PFSK-1 (cell line): ENCODE results near the gene SPRR5.

Experiments used
- FOXP2 ChIP-seq: optimal IDR thresholded peaks from 2 replicates; pipeline ENCODE3; 2011; ENCODE audit warnings: borderline replicate concordance, control low read depth, inconsistent platforms; ENCODE audit not compliant: insufficient read depth; ENCODE audit errors: extremely low read length, extremely low read depth
- POLR2AphosphoS5 ChIP-seq: IDR thresholded peaks from 2 replicates; pipeline ENCODE4 v1.6.1; 2012; ENCODE audit warnings: low read depth, mild to moderate bottlenecking, control low read depth, low read length, moderate library complexity
- SIN3A ChIP-seq: IDR thresholded peaks from 2 replicates; pipeline ENCODE4 v1.6.1; 2012; ENCODE audit warnings: mild to moderate bottlenecking, low read length, moderate library complexity, borderline replicate concordance; ENCODE audit not compliant: insufficient read depth
- TAF1 ChIP-seq: IDR thresholded peaks from 2 replicates; pipeline ENCODE4 v1.6.1; 2012; ENCODE audit warnings: low read length, control low read depth, borderline replicate concordance; ENCODE audit not compliant: insufficient read depth
- TF ChIP-seq, protein P1 (sequence below), 2 experiments: IDR thresholded peaks; 2 replicates each; pipeline versions ENCODE4 v1.6.1 to v1.8.0; 2011 to 2012; ENCODE audit warnings: low read depth in 2 of 2, low read length in 2 of 2, control low read depth in 1 of 2, inconsistent platforms in 1 of 2, mild to moderate bottlenecking in 1 of 2, moderate library complexity in 1 of 2; ENCODE audit not compliant: insufficient read depth in 1 of 2

SPRR5 gene

DNA sequence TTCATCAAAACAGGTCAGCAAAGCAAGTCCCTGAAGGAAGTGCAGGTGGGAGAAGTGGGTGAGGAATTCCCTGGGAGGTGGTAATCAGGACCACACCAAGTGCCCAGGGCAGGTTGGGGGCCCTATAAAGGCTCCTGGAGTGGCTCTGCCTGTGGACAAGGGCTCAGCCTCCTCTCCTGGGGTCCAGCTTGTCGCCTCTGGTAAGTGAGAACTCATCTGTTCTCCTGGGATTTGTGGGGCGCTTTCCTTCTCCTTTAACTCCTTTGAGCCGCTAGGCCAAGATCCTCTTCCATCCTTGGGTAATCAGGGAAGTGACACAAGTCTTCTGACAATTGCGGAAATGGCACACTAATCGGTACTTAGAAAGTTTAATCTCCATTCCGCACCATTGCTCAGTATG, 23.5 kb downstream of the SPRR5 start, which contains the start of gene SPRR4:
SPRR4 (plus strand) TSS at position 154 of the 400 bp plus-strand sequence. CDS start 1,243 bp downstream, outside the sequence.
- no peak for TF ChIP-seq POLR2AphosphoS5

DNA sequence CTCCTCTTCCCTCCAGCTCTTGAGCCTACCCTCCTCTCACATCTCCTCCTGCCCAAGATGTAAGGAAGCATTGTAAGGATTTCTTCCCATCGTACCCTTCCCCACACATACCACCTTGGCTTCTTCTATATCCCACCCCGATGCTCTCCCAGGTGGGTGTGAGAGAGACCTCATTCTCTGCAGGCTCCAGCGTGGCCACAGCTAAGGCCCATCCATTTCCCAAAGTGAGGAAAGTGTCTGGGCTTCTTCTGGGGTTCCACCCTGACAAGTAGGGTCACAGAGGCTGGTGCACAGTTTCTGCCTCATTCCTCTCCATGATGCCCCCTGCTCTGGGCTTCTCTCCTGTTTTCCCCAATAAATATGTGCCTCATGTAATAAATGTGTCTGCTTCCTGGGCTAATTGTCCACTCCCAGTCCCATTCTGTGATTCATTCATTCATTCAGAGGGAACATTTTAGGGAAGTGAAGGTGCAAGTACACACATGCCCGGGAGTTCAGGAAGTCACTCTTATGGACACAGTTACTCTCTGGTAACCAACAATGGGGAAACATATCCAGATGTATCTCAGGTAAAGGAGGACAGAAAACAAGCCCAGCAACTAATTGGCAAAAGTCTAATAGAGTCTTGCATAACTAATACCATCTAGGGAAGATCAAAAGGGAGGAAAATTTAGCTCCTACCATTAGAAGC, 25.3 kb downstream of the SPRR5 start:
- no peak for TF ChIP-seq POLR2AphosphoS5
- TF ChIP-seq SIN3A = no peak
- no peak for TF ChIP-seq TAF1
- TF ChIP-seq FOXP2 = no peak
- TF ChIP-seq, protein P1, sequence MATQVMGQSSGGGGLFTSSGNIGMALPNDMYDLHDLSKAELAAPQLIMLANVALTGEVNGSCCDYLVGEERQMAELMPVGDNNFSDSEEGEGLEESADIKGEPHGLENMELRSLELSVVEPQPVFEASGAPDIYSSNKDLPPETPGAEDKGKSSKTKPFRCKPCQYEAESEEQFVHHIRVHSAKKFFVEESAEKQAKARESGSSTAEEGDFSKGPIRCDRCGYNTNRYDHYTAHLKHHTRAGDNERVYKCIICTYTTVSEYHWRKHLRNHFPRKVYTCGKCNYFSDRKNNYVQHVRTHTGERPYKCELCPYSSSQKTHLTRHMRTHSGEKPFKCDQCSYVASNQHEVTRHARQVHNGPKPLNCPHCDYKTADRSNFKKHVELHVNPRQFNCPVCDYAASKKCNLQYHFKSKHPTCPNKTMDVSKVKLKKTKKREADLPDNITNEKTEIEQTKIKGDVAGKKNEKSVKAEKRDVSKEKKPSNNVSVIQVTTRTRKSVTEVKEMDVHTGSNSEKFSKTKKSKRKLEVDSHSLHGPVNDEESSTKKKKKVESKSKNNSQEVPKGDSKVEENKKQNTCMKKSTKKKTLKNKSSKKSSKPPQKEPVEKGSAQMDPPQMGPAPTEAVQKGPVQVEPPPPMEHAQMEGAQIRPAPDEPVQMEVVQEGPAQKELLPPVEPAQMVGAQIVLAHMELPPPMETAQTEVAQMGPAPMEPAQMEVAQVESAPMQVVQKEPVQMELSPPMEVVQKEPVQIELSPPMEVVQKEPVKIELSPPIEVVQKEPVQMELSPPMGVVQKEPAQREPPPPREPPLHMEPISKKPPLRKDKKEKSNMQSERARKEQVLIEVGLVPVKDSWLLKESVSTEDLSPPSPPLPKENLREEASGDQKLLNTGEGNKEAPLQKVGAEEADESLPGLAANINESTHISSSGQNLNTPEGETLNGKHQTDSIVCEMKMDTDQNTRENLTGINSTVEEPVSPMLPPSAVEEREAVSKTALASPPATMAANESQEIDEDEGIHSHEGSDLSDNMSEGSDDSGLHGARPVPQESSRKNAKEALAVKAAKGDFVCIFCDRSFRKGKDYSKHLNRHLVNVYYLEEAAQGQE (IDR thresholded peaks at IDR 0.05; ENCODE audit: insufficient read depth in 1 of 2, low read depth in 2 of 2, low read length in 2 of 2) = no peak

DNA sequence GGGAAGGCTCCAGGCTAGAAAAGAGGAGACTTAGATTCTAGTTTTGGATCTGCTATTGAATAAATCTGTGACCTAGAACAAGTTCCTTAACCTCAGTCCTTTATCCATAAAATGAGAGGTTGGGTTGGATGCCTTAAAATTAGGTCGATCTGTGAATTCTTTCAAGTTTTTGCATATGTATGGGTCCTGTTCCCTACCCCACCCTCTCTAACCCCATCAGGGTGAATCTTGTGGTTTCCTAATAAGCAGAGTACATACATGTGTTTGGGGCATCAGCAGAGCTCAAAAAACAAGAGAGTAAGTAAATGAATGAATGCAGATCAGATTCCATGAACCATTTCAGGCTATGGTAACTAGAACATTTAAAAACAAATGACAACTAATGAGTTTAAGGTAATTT, 29.7 kb downstream of the SPRR5 start:
- TF ChIP-seq TAF1 (no peak), POLR2AphosphoS5 (no peak), FOXP2 (no peak), SIN3A (no peak)
- TF ChIP-seq, protein P1 (IDR thresholded peaks at IDR 0.05; ENCODE audit: insufficient read depth in 1 of 2, low read depth in 2 of 2, low read length in 2 of 2) = no peak

DNA sequence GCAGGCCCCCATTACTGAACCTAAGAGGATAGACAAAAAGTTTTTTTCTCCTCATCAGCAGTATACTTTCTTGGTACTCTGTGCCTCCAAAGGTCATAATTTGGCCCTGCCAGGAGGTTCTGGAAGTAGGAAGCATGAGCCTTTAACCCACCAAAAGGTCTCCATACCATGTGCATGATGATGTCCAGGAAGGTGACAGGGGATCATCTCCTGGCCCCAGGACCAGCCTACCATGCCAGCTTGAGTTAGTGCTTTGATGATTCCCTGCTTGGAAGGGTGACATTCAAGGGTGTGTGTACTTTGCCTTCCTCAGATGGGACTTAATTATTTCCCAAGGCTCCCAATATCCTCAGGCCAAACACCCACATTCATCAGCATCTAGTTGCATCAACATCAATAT, 30.6 kb downstream of the SPRR5 start:
- TF ChIP-seq POLR2AphosphoS5 = no peak
- no peak for TF ChIP-seq TAF1
- no peak for TF ChIP-seq SIN3A
- TF ChIP-seq FOXP2 = no peak
- TF ChIP-seq, protein P1 (IDR thresholded peaks at IDR 0.05; ENCODE audit: insufficient read depth in 1 of 2, low read depth in 2 of 2, low read length in 2 of 2) = no peak

DNA sequence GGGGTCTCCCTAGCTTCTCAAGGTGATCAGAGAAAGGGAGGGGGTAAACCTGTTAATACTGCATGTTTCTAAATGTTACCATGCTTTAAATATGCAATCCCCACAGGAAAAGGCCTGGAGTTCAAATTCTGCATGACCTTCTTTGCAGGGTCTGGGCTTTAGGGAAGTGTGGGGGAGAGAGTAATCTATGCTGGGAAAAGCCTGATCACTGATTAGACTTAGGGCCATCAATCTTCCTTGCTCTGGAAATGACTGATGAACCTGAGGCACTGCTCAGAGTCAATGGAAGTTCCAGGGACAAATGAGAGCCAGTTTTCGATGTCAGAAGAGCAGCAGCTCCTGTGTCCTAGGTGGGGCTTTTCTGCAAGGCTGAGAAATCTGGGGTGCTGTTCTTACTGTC, 33.7 kb downstream of the SPRR5 start:
- no peak for TF ChIP-seq POLR2AphosphoS5
- no peak for TF ChIP-seq TAF1
- TF ChIP-seq, protein P1 (IDR thresholded peaks at IDR 0.05; ENCODE audit: insufficient read depth in 1 of 2, low read depth in 2 of 2, low read length in 2 of 2) = no peak
- TF ChIP-seq SIN3A = no peak
- no peak for TF ChIP-seq FOXP2
